GM19025 (cell line): Measurements from ENCODE around the gene SIGMAR1.

Experiments
- ATAC-seq: cut with Tn5 transposase; IDR thresholded peaks from one replicate; pipeline ENCODE4 v1.9.1; 2021; ENCODE audit warnings: mild to moderate bottlenecking, low read depth, moderate library complexity; ENCODE audit not compliant: unreplicated experiment

The SIGMAR1 gene

GRCh38 chr9:34607331-34607730, 30.3 kb downstream of the SIGMAR1 start:
- no peak for ATAC-seq

DNA sequence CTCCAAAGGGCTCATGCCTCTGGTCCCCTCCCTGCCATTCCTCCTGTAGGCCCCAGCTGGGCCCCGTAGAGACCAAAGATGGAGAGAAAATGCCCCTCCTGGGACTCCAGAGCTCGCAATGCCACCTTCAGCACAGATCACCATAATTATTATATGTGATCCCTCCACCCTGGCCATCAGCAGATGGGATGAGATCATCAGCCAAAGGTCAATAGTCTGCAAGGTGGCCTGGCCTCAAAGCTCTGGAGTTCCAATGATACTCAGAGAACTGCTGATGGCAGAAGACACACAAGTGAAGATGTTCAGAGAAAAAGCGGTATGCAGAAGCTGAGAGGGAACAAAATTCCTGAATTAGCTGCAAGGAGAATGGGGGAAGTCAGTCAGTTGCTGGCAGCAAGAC, 30.7 kb downstream of the SIGMAR1 start:
- no peak for ATAC-seq

- no peak for ATAC-seq
Measured at GRCh38 chr9:34606190-34606589, 31.4 kb downstream of the SIGMAR1 start.

GRCh38 chr9:34603610-34604231, 33.9 kb downstream of the SIGMAR1 start:
- peak; percentile 61 for ATAC-seq

- ATAC-seq, result no peak
Measured at GRCh38 chr9:34601937-34602573, 35.5 kb downstream of the SIGMAR1 start.

GRCh38 chr9:34600908-34601307, 36.7 kb downstream of the SIGMAR1 start:
- no peak for ATAC-seq

DNA sequence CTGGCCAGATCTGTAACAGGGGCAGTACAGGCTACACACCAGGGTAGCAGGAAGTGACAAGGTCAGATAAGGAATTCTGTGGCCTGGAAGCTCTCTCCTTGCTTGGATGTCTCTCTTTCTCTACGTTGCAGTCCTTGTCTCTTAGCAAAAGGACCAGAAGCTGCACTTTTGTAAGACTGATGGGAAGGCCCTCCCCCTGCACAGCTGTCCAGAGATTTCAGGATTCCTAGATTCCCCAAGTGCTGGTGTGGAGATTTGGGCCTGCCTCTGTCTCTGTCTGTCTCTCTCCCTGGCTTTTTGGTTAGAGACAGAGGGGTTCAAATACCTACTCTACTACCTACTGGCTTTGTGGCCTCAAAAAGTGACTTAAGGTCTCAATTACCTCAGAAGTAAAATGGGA, 38.0 kb downstream of the SIGMAR1 start:
- no peak for ATAC-seq

- ATAC-seq, result no peak
Measured at GRCh38 chr9:34594177-34594576, 43.4 kb downstream of the SIGMAR1 start.

DNA sequence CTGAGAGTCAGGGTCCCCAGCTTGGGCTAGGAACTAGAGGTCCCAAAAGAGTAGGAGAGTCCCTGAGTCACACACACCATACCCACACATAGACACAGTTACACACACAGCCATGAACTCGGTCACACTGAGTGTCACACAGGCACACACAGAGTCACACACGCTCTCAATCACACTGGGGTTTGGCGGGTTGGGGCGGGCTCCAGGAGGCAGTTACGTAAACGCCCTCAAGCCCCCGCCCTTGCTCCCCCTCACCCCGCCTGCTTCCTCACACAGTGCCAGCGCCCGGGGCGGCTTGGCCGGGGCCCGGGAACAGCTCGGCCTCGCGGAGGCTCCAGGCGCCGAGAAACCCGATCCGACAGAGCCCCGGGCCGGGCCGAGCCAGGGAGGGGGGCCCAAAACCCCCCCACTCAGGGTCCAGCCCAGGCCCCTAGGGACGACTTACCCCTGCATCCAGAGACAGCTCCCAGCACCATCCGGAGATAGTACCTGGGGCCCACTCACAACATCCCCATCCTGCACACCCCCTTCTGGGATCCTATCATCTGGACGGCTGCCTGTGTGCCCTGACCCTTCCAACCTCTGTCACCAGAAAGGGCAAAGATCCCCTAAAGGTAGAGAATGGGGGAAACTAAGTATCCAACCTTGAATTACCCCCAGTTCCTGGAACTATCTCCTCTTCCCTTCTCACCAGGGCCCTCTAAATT, 44.5 kb downstream of the SIGMAR1 start:
- no peak for ATAC-seq

DNA sequence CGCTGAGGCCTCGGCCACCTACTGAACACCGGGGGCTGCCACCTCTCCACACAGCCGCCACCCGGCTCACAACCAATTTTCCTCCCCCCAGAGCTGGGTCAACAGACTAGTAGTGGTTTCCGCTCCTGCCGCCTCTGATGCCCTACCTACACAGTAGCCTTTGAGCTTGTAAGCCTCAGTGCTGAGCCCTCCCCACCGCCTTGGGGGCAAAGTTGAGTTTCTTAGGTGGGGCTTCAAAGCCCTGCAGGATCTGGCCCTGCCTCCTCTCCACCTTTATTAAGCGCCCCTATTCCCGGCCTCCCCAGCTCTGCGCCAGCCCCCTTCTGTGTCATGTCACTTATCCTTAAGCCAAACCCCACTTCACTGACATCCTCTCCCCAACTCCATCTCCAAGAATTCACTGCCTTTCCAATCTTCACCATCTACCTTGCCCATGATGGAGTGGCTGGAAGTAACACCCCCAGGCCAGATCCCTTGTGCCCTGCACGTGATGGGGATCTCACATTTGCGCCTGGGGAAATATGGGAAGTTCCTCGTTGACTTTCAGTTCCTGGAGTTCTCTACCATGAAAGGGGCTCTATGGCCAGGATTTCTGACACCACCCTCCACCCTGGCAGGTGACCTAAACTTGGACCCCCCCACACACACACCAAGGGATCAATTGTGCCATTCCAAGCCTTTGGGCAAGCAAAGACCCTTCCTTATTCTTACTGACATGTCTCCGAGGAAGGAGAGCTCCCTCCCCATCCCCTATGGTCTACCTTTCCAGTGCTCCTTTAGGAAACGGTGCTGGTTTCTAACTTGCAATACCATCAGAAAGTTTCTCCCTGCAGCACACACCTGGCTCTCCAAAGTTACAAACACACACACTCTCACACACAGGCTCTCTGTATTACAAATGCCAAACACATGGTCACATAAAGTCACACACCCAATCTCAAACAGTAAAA, 45.4 kb downstream of the SIGMAR1 start:
- ATAC-seq, result no peak

DNA sequence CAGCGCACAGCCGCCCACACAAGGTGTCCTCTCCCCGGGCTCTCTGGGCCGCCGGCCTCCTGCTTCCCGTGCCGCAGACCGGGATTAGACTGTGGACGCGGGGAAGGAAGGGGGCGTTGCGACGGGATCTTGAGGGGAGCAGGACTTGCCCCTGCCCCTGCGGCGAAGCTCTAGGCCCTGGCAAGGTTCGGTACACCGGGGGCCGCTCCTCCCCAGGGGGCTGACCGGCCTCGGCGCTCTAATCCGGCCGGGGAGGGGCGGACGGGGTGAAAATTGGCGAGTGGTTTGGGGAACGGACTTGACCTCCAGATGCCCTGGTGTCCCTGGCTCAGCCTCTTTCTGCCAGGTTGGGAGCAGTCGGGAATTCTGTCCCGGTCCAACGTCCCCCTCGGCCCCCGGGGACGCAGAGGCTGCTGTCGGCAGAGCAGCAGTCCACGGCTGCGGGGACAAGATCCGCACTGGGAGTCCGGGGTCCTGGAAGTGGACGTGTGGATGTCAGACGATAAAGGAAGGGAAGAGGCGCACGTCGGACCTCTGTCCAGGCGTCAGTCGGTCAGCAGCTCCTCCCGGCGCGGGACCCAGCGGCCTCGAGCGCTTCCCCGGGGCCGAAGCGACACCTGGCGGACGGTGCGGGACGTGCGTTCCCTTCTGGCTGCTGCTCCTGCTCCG, 46.2 kb downstream of the SIGMAR1 start:
- ATAC-seq, result peak; percentile 53

GRCh38 chr9:34590381-34591247, 47.0 kb downstream of the SIGMAR1 start:
- ATAC-seq, result no peak

DNA sequence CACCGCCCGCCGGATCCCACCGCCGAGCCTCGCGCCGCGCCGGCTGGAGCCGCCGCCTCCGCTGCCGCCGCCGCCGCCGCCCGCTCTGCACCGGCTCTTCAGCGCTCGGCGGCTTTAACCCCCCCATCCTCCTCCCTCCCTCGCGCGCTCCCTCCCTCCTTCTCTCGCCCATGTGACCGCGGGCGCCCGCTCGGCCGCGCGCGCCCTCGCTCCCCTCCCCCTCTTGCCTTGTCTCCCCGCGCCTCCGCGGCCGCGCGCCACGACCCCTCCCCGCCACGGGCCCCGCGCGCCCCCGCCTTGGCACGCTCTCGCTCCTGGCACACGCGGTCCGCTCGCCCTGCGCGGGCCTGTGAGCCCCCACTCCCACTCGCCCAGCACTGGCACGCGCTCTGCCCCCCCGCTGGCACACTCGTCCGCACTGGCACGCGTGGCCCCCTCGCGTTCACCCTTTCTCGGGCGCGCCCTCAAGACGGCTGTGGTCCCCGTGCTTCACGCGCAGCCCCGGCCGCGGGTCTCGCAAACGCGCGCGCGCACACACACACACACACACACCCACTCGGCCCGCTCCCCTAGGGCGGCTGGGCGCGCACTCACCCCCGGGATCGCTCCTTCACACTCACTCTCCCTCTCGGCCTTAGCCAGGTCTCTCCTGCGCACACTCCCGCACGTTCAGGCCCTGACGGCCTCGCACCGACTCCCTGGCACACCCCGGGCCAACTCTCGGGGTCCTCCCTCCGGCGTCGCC, 47.8 kb downstream of the SIGMAR1 start, which contains the start of gene CNTFR:
TSS of gene CNTFR (minus strand) at position 89 of the 745 bp plus-strand sequence. CDS start 20,743 bp downstream, outside the sequence.
- no peak for ATAC-seq

GRCh38 chr9:34588671-34589635, 48.6 kb downstream of the SIGMAR1 start:
- ATAC-seq, result no peak

DNA sequence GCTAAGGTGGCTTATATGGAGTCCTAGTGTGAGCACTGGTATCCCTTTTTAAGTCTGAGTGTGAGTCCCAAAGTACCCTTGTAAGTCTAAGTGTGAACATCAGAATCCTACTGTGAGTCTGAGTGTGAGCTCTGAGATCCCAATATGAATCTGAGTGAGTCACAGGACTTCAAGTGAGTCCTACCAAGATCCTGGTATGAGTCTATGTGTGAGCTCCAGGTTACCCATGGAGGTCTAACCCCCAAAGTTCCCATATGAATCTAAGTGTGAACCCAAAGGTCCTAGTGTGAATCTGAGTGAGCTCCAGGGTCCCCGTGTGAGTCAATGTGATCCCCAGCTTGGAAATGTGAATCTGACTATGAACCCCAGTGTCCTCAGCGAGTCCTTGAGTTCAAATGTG, 50.3 kb downstream of the SIGMAR1 start:
- no peak for ATAC-seq

- ATAC-seq, result no peak
Measured at GRCh38 chr9:34585946-34586669, 51.5 kb downstream of the SIGMAR1 start.

DNA sequence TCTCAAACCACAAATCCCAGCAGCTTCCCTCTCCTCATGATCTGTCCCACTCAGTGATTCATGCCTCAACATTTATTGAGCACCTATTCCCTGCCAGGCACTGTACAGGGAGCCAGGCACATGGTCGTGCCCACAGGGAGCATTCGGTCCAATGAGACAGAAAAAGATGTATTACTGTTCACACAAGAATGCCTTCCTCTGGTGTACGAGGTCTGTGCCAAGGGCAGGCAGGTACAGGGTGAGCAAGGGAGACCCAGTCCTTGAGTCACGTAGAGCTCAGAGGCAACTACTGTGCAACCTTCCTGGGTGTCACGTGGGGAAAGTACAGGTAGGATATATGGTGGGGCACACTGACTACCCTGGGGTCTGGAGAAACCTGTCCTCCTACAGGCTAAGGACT, 52.6 kb downstream of the SIGMAR1 start:
- ATAC-seq, result no peak
